Eye (tissue), 1 donor: Measurements from ENCODE around the gene GFOD1.

ENCODE experiments used
- DNase-seq: peaks from one replicate; pipeline ENCODE4 v3.0.0-alpha.2; 2015

GFOD1 gene

DNA sequence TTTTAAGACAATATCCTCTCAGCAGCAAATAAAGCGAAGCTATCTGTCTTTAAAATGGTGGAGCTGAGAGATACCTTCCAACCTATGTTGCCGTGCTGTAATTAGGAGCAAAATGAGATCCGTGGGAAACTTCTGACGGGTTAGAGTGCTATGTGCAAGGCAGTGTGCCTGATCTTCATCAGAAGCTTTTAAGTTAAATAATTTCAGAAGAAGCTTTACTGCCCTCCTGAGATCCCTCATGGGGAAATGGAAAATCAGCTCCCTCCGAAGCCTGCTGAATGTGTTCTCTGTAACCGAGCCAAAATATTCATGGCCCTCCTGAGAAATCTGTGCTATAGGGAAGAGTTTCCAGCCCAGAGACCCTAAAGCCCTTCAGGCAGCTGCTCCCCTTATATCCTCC lies 115.3 kb downstream of the GFOD1 start:
- DNase-seq = no peak

DNA sequence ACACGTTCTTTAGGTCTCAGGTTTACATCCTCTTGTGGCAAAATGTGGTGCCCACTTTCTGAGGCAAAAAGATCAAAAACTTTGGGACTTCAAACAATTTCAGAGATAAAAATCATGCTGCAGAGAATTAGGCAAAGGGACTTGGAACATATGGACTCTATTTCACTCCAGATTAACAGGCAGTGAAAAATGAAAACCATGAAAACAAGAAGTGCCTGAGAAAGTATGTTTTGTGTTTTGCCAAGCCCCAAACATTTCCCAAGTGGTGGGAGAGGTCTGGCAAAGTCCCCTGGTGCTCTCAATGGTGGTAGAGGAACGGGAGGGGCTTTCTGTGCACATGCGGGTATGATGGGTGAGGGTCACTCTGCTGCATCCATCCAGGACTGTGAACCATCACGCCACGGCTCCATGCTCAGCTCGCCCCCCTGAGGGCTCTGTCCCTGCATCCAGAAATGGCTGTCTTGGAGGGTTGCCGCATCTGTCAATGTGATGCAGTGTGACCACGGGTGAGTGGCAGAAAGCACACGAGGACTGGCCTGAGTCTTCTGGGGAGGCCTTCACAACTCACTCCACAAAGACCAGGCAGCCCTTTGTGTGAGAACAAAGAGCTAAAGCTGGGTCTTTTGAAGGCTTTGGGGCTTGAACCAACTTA lies 115.9 kb downstream of the GFOD1 start:
- peak; percentile 66 for DNase-seq

DNA sequence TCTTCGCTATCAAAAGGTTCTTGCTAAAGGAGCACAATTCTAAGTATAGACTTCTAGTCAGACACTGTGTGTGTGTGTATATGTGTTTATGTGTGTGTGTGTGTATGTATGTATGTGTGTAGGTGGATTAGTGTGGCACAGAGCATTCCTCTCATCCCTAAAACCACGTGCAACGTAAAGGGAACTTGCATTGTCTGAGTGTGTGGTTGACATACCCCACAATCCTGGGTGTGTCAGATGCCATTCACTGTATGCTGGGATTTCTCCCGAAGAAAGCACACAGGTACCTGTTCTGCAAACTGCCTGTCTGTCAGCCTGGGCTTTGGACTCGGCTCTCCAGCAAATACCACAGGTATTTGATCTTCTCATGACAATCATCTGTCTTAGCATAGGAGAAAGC lies 116.8 kb downstream of the GFOD1 start:
- DNase-seq = no peak

DNA sequence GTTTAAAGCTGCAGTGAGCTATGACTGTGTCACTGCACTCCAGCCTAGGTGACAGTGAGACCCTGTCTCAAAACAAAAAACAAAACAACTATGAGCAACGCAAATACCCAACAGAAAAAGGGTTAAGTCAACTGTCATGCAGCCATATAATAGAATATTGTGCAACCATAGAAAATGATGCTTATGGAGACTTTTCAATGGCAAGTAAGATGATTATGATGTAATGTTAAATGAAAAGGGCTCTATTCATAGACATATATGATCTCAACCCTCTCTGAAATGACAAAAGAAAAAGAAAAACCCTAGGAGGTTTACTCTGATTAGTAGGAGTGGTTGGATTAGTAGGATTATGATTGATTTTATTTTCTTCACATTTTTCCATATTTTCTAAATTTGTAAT lies 117.8 kb downstream of the GFOD1 start:
- no peak for DNase-seq

DNA sequence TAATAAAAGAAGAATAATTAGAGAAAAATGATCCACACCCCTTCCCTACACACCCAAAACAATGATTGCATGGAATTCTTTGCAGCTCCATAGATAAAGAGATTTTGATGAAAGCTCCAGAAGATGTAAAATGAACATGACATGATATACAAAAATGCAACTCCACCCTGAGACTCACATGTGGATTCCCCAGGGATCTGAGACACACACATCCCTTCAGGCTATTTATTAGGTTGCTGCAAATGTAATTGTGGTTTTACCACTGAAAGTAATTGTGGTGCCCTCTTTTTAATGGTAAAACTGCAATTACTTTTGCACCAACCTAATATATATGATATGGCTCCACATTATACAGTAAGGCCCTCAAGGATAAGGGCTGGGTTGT lies 118.7 kb downstream of the GFOD1 start:
- DNase-seq = no peak

DNA sequence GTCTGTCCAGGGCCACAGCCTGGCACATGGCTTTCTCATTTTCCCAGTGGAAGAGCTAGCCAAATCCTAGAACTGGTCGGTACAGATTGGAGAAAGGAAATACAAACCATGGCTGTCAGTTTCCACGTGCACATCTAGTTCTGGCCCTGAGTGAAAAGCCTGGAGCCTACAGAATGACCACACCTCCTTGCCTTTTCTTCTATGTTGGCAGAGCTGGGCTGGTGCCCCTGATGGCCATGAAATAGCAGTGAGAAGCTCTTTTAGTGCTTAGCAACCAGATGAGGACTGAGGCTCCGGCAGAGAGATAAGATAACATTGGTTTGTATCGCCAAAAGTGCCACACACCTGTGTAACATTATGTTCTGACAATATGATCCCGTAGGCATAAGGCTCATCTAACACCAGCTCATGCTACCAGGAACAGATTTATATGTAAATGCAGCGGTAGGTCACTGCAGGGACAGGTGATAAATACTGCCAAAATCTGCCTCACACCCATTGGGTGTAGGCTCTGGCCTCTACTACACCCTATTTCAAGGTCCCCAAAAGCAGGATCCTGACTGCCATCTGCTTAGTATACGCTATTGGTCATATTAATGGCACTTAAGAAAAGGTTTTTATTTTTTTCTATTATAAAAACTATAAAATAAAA lies 119.2 kb downstream of the GFOD1 start:
- no peak for DNase-seq

DNA sequence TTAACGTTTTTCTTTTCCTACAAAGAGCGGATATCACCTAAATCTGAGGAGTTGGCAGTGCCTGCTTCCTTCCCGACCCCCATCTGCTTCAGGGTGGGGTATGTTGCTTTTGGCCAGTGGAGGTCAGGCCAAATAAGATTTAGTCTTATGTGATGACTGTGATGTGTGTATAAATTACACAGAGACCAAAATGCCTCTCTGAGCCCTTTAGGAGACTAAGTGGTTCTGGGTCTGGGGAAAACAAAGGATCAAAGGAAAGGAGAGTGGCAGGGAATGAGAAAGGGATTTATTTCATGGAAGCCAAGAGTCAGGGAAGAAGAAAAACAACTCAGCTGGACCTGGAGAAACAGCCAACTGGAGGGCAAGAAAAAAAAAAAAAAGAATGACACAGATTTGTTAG lies 120.0 kb downstream of the GFOD1 start:
- no peak for DNase-seq

DNA sequence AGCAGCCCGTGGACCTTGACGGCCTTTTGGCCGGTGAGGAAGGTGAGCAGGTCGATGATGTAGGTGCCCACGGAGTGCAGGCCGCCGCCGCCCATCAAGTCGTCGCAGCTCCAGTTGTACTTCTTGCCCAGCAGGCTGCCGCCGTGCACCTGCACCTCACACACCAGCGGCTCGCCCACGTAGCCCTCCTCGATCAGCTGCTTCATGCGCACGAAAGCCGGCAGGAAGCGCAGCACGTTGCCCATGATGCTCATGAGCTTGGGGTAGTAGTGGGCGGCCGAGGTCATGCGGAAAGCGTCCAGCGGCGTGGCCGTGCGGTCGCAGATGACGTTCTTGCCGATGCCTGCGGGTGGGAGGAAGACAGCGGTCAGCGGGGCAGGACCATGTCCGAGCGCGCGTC lies 122.1 kb downstream of the GFOD1 start:
- DNase-seq = no peak

DNA sequence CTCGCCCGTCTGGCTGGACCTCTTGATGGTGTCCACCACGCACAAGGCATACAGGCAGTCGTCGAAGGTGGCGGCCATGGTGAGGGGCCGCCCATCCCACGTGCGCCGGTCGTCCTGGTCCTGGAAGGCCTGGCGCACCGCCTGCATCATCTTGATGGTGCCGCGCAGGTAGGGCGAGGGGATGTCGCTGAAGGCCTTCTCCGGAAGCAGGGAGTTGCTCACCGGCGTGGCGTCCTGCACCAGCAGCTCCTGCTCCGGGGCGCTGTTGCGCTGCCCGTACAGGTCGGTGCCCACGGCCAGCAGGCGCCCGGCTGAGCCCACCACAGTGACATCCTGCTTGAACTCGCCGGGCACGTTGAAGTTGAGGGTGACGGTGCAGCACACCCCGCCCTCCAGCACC lies 122.6 kb downstream of the GFOD1 start:
- no peak for DNase-seq

DNA sequence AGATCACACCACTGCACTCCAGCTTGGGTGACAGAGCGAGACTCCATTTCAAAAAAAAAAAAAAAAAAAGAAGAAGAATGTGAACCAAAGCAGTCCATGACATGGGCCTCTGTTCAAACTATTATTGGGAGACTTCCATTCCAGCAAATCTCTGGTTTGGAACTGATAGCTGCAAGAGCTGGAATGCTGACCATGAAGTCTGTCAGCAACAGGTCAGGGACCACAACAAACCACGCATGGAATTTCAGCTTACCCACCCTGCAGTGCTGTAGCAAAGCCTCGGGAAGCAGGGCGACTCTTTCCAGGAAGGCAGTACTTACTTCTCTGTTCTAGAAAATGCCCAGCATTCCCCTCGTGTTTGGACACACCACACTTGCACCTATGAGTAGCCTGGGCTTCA lies 125.0 kb downstream of the GFOD1 start:
- no peak for DNase-seq

DNA sequence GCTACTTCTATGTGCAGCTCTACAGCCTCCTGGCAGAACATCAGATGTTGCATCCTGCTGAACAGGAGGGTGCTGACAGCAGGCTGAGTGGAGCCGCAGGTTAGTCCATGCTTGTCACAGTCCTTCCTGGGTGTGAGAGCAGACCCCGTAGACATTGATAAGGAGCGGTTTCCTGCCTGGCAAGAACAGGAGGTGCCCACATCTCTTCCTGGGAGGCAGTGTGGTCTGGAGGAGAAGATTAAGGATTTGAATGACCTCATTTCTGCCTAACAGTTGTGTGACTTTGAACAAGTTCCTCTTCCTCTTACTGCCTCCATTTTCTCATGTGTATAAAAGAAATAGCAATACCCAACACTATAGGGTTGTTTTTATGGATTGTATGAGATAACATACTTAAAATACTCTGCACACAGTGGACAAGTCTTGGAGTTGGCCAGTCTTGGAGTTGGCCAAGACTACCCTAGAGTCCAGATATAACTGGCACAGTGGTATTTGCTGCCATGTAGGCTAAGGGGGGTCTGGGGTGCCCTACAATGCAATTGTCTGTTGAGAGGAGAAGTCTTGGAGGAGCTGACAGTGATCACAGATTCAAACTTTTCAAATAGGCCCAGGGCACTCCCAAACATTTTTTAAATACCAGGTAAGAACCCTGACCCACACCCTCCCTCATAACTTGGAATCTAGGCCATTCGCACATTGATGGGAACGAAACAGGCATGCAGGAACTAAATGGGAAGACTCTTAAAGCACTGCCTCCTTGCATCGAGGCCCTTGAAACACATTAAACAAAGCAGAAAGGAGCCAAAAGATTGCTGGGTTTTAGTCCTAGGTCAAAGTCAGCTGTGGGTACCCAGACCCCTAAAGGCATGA lies 126.5 kb downstream of the GFOD1 start:
- DNase-seq = no peak

DNA sequence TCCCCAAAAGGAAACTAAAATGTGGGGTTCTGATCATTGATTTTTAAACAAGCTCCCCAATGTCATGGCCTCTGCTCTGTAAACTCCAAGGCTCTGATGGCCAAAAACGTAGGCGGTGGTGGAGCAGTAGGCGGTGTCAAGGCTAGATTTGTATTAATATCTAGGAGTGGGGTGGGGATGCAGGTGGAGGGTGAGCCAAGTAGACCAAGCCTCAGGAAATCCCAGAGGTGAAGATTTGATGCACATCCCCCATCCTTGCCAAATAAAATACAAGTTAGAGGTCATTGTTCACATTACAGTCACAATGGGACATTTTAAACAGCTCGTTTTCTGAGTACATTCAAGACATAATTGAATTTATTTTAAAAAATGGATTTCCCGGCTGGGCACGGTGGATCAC lies 128.1 kb downstream of the GFOD1 start:
- DNase-seq = no peak

DNA sequence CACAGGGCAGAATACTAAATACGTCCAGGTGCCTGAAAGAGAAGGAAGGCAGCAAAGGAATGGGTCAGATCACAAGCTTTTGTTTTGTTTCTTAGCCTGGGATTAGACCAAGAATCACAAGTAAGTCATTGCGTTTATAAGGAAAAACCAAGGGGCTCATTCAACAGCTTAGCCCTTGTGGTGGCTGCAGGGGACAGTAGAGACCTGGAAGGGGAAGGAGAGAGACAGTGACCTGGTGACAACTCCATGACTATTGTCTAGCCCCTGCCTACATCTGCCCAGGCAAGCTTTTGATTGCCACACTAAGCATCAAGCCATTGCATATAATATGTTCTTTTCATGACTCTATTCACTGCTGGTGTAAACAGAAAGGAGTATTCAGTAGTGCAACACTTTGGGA lies 128.9 kb downstream of the GFOD1 start:
- no peak for DNase-seq

DNA sequence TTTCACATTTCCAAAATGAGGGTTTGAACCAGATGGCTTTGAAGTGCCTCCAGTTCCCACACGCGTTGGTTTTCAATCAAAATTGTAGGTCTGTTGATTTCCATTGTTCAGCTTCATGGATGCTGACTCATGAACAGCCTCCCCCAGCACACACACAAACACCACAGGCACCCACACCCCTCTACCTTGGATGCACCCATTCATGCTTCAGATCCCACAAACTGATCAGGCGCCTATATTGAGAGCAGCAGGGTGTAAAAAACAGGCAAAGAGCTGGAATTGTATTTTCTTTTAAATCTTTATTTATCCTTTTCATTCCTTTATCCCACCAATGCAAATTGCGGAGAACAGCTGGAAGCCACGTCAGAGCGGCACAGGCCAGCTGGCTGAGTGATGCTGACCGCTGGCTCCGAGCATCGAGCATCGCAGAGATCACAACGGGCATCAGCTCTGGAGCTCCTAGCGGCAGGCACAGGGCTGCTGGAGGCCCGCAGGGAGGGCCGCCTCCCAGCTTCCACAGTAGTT lies 129.8 kb downstream of the GFOD1 start:
- no peak for DNase-seq

DNA sequence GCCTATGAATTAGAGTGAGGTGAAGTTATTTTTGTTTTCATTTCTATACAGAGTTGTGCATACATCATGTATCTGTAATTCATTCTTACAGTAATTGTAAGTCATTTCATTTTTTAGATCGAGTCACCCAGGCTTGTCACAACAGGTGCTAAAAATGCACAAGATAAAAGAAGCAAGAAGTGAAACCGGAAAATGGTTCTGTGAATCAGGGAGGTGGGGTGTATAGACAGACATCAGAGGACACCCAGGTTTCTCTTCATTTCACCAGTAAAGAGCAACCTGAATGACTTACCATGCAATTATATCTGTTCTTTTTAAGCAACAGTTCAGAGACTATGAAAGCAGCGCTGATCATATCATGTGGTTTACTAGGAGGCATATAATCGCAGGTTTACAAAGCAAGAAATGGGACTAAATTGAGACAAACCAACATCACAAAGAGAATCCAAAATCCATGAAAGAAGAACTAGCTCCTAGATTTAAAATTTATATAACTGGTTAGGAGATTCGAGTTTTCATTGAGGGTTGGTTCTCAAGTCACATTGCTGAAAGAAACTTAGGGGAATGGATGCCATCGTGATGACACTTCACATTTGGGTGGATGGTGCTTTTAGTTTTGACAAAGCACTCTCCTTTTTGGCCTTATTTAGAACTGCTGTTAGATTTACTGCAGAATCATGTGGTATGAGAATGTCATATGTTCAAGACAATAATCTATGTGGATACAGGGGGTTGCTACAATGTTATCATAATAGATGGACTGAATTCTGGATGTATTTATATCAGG lies 131.2 kb downstream of the GFOD1 start:
- DNase-seq = no peak

DNA sequence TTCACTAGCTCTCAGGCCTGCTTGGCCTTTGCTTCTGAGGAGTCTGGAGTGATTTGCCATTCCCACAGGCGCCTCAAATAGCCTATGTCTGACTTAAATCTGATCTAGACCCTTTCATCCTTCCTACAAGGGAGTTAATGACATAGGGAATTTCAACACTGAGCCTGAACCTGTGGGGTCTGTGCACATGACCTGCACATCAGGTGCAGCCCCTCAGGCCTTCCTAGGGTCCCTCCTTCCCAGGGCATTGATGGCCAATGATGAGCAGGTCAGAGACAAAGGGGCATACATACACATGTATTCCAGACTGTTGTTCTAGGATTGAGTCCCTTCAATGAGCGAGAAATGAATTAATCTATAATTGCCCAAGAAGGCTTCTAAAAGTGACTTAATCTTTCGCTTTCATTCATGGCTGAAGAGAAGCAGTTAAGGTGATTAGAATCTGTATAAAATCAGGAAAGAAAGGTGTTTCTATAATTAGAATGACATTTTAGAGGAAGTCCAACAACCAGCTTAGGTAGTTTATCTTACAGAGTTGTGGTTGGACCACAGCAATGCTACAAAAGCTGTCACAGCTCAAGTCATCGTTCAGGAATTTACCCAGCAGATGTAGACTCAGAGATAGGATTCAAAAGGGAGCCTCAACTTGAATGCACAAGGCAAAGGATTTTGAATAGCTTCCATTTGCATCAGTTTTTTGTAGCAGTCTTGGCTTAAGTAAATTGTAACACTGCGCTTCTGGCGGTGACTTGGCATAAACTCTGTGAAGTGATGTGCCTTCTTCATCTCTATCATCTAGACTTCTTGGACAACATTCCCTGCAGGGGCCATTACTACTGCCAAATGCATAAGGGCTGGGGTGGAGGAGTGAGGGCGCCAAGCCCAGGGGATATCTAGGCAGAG lies 132.1 kb downstream of the GFOD1 start:
- DNase-seq = no peak

DNA sequence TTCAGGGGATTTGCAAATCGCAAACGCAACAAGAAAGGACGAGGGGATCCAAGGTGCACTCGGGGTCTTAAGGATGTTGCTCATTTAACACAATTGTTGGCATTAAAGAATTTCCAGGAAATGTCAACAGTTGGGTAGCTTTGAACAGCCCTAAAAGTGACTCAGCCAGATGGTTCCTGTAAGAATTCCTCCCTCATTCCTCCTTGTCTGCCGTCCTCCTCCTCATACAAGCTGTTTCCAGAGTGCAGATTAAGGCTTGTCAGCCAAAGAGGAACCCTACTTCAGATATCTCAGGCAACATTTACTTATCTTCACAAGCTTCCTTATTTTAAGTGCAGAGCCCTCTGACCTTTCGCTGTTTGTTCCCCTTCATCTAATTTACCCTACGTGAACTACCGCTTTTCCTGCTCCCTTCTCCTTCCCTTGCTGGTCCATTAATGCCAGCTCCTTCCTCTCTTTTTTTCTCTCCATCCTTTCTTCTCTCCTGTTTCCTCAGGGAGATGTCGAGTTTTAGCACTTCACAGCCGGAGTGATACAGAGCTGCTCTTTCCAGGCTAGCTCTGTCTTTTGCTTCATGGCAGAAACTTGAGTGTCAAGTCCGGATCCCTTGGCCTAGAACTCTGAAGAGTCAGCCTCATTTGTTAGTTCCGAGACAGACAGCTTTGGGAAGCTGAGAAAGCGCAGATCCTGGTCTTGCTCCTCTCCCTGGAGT lies 132.9 kb downstream of the GFOD1 start:
- DNase-seq = no peak

DNA sequence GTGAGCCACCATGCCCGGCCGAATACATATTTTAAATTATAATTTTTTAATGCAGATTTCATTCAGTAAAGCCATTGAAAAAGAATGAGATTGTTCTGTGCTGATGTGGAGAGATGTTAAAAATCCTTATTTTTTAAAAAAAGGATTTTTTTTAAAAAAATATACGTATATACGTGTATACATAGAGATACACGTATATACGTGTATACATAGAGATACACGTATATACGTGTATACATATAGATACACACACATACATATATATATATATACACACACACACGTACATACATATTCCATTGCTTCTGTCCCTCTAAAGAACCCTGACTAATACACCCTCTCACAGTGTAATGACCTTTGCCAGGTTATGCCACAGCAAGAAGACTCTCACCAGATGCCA lies 135.2 kb downstream of the GFOD1 start:
- no peak for DNase-seq

DNA sequence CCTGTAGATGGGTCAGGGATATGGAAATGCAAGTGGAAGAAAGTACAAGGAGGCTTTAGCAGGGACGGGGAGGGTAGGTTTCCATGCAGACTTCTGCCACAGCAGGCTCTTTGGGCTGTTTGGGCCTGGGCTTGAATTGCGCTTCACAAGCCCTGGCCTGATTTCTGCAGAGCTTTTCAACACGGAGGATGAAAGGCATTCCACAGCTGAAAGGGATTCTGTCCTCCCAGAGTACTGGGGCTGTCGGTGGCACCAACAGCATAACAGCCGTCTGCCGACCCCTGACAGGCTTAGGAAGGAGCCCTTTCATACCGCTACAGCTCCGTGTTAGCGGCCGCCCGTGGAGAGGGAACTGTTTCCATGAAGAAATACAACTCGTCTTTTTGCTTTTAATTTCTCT lies 136.1 kb downstream of the GFOD1 start:
- peak; percentile 79 for DNase-seq

DNA sequence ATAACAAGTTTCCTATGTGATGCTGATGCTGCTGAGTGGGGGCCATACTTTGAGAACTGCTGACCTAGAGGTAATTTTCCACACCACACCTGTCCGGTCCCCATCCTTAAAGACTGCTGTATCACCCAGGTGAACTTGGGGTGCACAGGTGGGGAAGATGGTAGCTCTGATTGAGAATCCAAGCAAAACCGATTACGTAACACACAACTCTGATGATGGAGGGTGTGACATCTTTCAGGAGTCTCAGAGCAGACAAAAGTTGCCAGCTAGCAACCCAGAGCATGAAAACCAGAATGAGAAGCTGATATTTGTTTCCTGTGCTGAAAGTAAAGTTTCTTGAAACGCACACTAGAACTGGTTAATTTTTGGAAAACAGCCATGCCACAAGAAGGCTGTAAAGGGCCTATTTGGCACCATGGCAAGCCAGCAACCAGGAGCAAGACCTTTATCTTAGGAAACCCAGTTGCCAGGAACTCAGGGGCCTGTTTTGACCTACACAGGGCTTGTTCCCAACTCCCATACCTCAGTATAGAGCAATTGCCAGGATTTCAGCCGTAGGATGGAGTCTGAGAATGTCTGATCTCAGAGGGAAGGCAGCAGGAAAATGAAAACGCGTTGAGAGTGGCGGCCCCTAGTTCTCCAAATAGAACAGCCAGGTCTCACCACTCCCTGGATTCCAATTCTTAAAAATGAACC lies 137.4 kb downstream of the GFOD1 start:
- DNase-seq = no peak
